Forelimb muscle (tissue), 1 donor: ENCODE results near the gene D2HGDH. TPM values are rescaled to one million over a fixed set of nuclear protein-coding genes. Genes with fewer than 3 reads are reported as not detected.
"Not testable (repeated sequence)": the region's sequence is repeated elsewhere in the genome, so short reads cannot be mapped to it uniquely, and the experiment has no call there.

Experiments used
- DNase-seq: peaks from one replicate; pipeline ENCODE4 v3.0.0-alpha.2; 2013; ENCODE audit warnings: low read depth
- polyA plus RNA-seq: library from polyadenylated mRNA; unstranded; fragments of 120-200 nt; gene quantifications from one replicate; pipeline ENCODE4 v1.2.1, GENCODE V29; 2013; ENCODE audit not compliant: insufficient read length

Gene D2HGDH
- polyA plus RNA-seq, 1 donor, result 24.9 TPM

DNA sequence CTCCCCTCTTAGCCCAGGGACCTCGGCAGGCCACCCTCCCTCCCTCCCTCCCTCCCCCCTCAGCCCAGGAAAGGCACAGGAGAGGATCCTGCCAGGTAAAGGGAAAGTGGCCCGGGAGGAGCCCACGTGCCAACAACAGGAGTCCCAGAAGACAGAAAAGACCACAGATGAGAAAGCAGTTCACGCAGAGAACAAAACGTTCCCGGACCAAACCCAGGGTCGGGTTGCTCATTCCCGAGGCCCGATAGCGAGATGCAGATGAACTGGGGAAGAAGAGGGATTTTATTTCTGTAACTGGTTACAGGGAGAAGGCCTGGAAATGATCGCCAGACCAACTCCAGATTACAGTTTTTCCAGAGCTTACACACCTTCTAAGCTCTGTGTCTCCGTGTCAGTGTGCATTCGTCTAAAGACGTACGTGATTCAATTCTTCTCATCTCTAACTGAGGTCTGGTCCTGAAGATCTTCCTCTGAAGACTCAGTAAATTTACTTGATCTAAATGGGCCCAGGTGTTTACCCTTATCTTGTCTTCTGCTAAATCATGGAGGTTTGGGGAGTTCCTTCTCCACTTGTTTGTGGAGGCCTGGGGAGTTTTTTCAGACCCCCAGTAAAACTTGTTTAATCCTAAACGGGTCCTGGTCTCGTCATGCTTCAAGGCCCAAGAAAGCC lies 73.8 kb downstream of the D2HGDH start:
- DNase-seq, result no peak

DNA sequence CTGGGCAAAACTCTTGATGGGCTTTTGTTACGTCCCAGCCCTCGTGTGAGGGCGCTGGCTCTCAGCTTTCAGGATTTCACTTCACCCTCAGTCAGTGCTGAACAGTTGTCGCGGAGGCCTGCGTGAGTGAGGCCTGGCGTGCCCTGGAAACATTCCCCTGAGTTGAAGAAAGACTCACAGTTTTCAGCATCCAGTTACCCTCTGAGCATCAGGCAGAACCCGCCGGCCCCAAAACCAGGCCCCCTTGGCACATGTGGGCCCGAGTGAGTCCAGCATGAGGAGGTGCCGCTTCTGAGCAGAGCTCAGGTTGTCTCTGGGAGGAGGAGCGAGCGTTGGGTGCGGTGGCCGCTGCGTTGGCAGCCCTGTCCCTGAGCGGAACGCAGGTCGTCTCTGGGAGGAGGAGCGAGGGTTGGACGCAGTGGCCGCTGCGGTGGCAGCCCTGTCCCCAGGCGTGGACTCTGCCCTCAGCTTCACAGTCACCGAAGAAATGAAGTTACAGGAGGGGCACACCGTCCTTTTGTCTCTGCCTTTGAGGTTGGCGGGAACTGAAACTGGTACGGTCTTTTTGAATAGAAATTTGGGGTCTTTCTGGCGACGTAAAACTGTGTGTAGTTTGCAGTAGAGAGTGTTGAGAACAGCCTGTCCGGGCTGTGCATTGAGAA lies 74.4 kb downstream of the D2HGDH start, which contains the start of gene NEU4:
NEU4 (plus strand) TSS at position 473 of the 662 bp plus-strand sequence. CDS start 5,292 bp downstream, outside the sequence.
- DNase-seq, result no peak

DNA sequence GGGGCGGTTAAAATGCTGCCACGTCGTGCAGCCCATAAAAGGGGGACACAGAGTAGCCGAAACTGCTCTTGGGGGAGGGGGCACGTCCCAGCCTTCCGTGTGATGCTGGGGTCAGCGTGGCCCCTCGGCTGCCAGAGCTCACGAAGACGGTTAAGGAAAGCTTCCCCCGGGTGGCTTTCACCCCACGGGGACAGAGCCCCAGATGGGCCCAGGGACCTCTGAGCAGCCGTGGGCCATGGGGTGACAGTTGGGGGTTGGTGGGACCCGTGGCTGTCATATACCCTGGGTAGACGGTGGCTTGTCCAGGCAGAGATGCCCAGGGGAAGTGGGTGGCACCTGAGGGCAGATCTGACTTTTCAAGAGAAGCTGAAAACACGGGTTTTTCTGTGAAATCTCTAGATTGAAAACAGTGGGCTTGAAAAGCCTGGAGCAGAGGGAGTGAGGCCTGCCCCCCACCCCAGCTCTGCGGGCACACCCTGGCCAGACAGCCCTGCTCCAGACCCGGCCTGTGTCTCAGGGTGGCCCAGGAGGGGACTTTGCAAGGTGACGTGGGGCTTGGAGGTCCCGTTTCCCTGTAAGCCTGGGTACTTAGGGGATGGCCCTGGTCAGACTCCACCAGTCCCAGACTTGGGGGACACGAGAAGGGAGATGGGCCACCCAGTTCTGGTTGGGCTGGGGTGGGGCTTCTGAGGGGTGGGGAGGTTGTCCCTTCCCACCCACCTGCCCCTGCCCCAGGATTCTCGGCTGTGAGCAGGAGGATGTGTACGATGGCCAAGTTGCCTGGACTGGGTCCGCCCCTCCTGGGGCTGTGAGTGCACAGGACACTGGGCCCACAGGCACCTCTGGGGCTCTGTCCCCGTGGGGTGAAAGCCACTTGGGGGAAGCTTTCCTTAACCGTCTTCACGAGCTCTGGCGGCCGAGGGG lies 75.2 kb downstream of the D2HGDH start:
- DNase-seq, result no peak

DNA sequence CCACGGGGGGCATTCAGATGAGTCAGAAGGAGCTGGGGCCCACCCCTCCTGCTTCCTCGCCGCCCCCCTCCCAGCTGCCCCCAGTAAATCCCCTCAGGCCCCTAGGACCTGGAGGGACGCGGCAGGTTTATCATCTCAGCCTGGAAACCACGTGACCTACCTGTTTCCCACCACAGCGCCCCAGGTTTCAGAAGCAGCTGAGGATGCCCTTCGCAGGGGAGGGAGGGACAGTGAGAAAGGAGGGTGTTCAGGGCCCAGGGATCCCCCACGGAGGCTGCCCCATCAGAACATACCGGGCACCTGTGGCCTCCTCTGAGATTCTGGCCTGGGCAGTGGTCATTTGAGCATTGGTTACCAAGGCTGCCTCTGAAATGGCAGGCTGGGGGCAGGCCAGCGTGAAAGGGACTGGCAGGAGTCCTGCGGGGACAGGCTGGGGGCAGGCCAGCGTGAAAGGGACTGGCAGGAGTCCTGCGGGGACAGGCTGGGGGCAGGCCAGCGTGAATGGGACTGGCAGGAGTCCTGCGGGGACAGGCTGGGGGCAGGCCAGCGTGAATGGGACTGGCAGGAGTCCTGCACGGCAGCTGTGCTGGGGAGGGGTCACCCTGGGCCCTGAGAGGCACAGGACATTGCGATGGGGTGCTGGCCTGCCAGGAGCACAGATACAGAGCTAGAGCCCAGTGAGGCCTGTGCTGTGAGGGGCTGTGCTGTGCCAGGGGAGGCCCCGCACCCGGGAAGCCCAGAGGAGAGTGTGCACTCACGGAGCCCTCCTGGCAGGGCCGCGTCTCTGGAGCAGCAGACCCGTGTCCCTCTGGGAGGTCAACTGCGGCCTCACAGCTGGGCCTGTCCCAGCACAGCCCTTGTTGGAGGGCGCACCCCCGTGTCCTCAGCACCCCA lies 76.1 kb downstream of the D2HGDH start:
- DNase-seq, result no peak

DNA sequence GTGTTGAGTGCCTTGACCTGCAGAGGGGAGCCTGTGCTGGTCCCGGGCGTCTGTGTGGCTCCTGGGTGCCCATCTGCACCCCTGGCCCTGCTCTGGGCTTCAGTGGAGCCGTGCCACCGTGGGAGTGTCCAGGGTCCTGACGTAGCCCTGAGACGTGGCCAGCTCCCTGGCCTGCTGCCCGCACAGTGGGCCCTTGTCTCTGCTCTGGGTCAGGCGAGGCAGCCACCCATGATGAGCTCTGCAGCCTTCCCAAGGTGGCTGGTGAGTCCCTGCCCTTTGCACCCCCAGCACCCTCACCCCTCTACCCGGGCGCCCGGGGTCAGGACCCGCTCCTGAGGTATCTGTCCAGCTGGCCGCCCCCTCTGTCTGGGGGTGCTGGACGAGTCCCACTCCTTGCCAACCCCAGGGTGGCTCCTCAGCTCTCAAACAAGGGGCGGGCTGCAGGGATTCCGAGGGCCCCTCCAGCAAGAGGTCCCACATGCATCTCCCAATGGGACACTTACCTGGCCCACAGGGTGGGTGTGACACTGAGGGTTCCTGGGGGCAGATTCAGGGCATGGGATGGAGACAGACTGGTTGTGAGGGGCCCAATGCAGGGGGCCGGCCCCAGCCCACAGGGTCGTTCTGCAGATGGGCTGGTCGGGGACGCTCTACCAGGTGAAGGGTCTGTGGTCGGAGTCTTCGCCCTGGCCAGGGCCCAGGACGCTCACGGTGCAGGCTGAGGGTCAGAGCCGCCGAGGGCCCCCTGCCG lies 76.9 kb downstream of the D2HGDH start:
- no peak for DNase-seq

DNA sequence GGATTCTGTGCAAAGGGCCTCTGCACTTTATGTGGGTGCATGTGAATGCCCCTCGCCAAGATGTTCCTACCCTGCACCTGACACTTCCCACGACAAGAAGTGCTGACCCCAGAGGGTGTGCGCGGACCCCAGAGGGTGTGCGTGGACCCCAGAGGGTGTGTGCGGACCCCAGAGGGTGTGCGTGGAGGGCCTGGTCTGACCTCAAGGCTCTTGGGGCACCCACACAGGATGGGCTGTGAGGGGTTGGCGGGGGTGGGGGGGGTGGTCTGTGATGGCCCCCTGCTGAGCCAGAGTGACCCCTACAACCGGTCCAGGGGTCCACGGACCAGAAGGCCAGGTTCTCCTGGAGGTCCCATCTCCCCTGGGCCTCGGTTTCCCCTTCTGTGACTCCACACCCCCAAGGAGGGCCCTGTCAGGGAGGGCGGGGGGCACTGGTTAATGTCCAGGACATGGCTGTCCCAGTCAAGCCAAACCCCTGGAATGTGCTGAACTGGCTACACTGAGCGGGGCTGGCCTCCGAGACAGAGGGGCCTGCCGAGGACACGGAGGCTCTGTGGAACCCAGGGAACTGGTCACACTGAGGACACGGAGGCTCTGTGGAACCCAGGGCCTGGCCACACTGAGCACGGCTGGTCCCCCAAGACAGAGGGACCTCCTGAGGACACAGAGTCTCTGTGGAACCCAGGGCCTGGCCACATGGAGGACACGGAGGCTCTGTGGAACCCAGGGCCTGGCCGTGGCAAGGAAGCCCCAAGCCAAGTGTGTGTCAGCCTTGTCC lies 77.7 kb downstream of the D2HGDH start:
- DNase-seq, result no peak

DNA sequence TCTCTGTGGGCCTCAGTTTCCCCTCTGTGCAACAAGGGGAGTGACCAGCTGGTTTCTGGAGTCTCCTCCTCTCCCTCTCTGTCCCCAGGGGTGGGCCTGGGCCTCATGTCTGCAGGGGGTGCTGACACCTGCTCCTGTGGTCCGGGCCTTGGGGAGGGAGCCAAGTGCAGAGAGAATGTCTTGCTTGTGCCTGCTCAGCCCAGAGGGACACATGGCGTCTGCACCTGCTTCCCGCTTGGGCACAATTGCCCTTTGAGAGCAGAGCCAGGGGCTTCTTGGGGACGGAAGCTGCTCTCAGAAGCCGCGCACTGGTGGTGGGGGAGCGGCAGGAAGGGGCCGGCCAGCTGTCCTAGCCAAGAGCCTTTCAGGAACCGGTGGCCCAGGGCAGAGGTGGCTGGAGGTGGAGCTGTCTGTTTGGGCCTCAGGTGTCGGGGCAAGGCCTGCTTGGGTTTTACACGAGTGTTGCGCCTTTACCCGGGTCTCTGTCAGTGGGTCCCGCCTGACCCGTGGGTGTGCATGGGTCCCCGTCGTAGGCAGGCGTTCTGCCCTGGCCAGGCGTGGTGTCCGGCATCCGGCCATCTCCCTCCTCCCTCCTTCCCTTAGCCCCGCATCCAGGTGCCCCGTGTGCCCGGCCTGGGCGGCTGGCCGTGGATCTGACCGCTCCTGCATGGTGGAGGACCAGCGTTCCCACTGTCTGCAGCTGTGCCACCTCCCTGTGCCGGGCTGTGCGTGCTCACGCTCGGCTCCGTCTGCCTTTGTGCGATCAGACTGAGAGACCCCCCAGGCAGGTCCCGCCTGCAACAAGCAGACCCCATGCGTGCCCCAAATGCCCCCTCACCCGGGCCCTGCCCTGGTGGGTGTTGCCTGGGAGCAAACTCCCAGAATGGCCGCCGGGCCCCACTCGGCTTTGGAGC lies 78.6 kb downstream of the D2HGDH start:
- DNase-seq, result no peak

DNA sequence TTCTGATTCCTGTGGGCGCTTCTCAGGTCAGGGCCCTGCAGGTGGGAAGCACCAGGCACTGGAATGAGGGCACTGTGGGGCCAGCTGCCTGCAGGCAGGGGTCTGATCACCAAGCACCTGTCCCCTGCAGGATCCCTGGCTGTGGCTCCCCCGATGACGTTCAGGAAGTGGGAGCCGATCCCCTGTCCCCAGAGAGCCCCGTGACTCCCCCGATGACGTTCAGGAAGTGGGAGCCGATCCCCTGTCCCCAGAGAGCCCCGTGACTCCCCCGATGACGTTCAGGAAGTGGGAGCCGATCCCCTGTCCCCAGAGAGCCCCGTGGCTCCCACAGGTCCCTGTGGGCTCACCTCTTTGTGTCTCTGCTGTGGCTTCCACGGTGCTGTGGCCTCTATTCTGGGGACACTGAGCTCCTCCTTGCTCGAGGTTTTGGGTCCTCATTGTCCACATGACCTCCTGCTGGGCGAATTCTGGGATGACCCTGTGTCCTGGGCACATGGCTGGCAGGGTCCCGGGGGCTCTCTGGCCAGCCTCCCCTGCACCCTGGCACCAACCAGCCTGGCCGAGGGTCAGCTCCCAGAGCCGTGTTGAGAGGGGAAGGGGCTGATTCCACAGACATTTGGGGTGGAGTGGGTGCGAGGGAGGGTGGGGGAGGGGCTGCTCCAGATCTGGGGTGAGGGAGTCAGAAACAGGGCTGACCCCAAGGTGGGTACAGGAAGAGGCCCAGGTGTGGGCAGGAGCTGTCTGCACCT lies 79.4 kb downstream of the D2HGDH start:
- DNase-seq, result no peak

DNA sequence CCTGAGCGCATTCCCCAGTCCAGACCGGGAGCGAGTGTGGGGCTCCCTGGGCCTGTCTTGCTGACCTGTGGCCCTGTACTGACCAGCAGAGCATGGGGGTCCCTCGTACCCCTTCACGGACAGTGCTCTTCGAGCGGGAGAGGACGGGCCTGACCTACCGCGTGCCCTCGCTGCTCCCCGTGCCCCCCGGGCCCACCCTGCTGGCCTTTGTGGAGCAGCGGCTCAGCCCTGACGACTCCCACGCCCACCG lies 79.9 kb downstream of the D2HGDH start:
- no peak for DNase-seq

DNA sequence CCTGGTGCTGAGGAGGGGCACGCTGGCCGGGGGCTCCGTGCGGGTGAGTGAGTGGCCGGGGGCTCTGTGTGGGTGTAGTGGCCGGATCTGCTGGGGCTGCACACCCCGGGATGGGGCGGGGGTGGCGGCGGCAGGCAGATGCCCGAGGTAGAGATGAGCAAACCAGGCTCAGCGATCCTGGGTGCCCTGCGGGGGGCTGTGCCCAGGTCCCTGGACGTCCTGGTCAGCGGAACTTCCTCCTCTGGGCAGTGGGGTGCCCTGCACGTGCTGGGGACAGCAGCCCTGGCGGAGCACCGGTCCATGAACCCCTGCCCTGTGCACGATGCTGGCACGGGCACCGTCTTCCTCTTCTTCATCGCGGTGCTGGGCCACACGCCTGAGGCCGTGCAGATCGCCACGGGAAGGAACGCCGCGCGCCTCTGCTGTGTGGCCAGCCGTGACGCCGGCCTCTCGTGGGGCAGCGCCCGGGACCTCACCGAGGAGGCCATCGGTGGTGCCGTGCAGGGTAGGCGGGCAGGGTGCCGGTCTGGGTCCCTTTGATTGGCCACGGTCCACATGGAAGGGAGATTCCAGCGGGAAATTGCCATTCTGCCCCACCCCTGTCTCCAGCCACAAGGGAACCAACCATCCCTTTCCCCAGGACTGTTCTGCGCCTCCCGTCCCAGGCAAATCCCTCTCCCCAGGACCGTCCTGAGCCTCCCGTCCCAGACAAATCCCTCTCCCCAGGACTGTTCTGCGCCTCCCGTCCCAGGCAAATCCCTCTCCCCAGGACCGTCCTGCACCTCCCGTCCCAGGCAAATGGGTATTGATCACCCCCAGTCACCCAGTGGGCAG lies 80.4 kb downstream of the D2HGDH start:
- DNase-seq, result no peak

DNA sequence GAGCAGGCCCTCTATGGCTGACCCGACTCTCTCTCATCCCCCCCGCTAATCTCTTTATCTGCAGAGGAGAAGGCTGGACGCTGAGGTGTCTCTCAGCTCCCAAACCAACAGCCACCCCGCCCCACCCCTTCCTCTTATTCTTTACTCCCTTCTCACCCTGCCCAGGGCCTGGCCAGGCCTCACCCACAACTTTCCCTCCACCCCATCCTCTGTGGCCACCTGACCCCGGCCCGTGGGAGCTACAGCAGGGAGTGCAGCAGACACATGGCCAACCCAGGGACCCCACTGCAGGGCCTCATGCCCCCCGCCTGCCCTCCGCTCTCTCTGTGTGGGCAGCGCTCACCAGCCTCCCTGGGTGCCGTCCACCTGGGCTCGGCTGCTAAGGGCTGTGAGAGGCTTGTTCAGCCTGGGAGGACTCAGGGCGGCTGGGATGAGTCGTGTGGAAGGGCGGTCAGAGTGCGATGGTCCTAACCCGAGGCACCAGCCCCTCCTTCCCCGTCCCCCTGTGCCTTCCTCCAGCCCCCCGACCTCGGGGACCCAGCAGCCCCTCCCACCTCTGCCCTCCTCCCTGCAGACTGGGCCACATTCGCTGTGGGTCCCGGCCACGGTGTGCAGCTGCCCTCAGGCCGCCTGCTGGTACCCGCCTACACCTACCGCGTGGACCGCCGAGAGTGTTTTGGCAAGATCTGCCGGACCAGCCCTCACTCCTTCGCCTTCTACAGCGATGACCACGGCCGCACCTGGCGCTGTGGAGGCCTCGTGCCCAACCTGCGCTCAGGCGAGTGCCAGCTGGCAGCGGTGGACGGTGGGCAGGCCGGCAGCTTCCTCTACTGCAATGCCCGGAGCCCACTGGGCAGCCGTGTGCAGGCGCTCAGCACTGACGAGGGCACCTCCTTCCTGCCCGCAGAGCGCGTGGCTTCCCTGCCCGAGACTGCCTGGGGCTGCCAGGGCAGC lies 81.3 kb downstream of the D2HGDH start:
- DNase-seq, result no peak

DNA sequence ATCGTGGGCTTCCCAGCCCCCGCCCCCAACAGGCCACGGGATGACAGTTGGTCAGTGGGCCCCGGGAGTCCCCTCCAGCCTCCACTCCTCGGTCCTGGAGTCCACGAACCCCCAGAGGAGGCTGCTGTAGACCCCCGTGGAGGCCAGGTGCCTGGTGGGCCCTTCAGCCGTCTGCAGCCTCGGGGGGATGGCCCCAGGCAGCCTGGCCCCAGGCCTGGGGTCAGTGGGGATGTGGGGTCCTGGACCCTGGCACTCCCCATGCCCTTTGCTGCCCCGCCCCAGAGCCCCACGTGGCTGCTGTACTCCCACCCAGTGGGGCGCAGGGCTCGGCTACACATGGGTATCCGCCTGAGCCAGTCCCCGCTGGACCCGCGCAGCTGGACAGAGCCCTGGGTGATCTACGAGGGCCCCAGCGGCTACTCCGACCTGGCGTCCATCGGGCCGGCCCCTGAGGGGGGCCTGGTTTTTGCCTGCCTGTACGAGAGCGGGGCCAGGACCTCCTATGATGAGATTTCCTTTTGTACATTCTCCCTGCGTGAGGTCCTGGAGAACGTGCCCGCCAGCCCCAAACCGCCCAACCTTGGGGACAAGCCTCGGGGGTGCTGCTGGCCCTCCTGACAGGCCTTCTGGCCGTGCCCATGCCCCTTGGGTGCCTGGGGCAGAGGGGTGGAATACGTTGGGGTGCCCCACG lies 82.1 kb downstream of the D2HGDH start:
- DNase-seq, result no peak

DNA sequence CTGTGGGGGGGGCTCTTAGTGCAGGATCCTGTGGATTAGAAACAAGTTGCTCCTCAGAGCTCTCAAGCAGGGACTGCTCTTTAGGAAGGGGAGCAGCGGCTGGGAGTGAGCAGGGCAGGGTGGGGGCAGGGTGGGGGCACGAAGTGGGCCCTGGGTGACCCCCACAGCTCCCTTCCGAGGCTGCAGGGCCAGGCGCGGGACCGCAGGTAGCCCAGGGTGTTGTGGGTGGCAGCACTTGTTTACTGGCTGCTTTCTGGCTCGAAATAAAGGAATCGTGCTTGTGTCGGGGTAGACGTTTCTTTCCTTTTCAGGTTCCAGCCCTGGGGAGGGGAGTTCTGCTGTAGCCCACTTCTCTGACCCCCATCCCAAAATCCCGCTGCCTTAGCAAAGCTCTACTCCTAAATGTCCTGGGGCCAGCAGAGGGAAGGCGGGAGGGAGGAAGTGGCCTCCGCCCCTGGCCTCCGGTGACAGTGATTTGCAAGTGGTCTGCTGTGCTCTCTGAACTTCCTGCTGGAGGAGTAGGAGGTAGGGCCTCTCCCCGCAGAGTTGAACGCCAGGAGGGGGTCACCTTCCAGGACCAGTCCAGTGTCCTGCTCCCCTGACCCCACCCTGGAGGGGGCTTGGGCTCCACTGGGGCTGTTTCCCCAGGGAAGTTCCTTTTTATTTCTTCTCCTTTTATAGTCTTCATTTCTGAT lies 82.8 kb downstream of the D2HGDH start:
- DNase-seq, result no peak

DNA sequence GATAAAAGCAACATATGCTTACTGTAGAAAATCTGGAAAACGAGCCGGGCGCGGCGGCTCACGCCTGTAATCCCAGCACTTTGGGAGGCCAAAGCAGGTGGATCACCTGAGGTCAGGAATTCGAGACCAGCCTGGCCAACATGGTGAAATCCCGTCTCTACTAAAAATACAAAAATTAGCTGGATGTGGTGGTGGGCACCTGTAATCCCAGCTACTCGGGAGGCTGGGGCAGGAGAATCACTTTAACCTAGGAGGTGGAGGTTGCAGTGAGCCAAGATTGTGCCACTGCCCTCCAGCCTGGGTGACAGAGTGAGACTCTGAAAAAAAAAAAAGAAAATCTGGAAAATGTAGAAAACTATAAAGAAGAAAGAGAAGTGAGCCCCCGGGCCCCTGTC lies 83.4 kb downstream of the D2HGDH start:
- not testable (repeated sequence) for DNase-seq
